Measurements from ENCODE around the gene ADAM8.

DNA sequence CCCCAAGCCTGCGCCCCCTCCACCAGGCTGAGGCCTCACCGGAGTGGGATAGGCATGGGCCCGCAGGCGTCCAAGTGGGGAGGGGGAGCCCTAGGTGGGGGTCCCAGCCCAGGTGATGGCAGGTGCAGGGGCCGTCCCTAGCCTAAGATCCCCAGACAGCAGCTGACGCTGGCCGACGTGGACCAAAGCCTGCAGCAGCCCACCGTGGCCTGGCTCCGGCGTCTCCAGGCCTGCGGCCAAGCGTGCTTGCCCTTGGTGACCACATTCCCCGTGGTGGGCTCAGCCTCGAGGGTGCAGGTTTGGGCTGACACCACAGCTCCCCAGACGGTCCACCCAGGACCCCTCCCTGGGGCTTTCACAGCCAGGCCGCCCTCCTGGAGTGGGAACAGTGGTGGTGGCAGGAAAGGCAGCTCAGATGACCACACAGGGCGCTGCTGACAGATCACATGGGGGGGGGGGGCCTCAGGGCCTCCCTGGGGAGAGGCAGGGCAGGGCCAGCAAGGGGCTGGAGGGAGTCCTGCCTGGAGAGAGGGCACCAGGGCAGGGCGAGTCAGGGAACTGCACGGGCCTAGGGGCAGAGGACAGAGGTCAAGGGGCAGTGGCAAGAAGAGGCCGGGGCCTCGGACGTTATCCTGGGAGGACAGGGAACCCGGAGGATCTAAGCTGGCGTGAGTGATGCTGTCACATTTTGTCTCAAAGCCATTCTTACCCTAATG is 767 bp upstream of the ADAM8 start:
- TF ChIP-seq TAF1 (IDR thresholded peaks at IDR 0.05; ENCODE audit: low read depth) (no peak), EGR1 (IDR thresholded peaks at IDR 0.05) (no peak), FOXM1 (IDR thresholded peaks at IDR 0.05; ENCODE audit: borderline replicate concordance, low read depth) (no peak), EP300 (IDR thresholded peaks at IDR 0.05; ENCODE audit: borderline replicate concordance) (no peak)
- TF ChIP-seq, protein P1, sequence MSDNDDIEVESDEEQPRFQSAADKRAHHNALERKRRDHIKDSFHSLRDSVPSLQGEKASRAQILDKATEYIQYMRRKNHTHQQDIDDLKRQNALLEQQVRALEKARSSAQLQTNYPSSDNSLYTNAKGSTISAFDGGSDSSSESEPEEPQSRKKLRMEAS (IDR thresholded peaks at IDR 0.05), result no peak

All from Ishikawa (cell line).